GM12873 (cell line): ENCODE data around the gene SORL1.

Source experiments
- TF ChIP-seq, protein P1 (sequence below): IDR thresholded peaks from 2 replicates; pipeline ENCODE4 v1.5.1; 2012; ENCODE audit warnings: low read depth, mild to moderate bottlenecking, moderate library complexity, low read length, control low read depth; ENCODE audit not compliant: insufficient read depth; ENCODE audit errors: missing control alignments

SORL1 gene, protein sequence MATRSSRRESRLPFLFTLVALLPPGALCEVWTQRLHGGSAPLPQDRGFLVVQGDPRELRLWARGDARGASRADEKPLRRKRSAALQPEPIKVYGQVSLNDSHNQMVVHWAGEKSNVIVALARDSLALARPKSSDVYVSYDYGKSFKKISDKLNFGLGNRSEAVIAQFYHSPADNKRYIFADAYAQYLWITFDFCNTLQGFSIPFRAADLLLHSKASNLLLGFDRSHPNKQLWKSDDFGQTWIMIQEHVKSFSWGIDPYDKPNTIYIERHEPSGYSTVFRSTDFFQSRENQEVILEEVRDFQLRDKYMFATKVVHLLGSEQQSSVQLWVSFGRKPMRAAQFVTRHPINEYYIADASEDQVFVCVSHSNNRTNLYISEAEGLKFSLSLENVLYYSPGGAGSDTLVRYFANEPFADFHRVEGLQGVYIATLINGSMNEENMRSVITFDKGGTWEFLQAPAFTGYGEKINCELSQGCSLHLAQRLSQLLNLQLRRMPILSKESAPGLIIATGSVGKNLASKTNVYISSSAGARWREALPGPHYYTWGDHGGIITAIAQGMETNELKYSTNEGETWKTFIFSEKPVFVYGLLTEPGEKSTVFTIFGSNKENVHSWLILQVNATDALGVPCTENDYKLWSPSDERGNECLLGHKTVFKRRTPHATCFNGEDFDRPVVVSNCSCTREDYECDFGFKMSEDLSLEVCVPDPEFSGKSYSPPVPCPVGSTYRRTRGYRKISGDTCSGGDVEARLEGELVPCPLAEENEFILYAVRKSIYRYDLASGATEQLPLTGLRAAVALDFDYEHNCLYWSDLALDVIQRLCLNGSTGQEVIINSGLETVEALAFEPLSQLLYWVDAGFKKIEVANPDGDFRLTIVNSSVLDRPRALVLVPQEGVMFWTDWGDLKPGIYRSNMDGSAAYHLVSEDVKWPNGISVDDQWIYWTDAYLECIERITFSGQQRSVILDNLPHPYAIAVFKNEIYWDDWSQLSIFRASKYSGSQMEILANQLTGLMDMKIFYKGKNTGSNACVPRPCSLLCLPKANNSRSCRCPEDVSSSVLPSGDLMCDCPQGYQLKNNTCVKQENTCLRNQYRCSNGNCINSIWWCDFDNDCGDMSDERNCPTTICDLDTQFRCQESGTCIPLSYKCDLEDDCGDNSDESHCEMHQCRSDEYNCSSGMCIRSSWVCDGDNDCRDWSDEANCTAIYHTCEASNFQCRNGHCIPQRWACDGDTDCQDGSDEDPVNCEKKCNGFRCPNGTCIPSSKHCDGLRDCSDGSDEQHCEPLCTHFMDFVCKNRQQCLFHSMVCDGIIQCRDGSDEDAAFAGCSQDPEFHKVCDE (N-terminal part only)

DNA sequence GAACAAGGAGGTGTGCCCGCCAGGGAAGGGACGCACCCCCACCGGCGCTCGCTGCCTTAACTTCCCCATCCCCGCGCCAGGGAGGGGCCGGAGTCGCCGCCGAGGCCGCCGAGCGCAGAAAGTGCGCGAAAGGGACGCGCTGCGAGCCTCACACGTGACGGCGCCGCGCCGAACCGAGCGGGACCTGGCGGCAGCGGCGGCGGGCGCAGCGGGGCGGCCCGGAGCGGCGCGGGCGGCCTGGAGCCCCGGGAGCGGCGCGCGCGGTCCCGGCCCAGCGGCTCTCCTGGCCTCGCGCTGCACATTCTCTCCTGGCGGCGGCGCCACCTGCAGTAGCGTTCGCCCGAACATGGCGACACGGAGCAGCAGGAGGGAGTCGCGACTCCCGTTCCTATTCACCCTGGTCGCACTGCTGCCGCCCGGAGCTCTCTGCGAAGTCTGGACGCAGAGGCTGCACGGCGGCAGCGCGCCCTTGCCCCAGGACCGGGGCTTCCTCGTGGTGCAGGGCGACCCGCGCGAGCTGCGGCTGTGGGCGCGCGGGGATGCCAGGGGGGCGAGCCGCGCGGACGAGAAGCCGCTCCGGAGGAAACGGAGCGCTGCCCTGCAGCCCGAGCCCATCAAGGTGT, at the start of gene SORL1:
Gene SORL1 (plus strand): TSS at position 329 of the 623 bp plus-strand sequence. CDS start 18 bp downstream, at position 347.
- TF ChIP-seq, protein P1, sequence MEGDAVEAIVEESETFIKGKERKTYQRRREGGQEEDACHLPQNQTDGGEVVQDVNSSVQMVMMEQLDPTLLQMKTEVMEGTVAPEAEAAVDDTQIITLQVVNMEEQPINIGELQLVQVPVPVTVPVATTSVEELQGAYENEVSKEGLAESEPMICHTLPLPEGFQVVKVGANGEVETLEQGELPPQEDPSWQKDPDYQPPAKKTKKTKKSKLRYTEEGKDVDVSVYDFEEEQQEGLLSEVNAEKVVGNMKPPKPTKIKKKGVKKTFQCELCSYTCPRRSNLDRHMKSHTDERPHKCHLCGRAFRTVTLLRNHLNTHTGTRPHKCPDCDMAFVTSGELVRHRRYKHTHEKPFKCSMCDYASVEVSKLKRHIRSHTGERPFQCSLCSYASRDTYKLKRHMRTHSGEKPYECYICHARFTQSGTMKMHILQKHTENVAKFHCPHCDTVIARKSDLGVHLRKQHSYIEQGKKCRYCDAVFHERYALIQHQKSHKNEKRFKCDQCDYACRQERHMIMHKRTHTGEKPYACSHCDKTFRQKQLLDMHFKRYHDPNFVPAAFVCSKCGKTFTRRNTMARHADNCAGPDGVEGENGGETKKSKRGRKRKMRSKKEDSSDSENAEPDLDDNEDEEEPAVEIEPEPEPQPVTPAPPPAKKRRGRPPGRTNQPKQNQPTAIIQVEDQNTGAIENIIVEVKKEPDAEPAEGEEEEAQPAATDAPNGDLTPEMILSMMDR = peak; percentile 72

DNA sequence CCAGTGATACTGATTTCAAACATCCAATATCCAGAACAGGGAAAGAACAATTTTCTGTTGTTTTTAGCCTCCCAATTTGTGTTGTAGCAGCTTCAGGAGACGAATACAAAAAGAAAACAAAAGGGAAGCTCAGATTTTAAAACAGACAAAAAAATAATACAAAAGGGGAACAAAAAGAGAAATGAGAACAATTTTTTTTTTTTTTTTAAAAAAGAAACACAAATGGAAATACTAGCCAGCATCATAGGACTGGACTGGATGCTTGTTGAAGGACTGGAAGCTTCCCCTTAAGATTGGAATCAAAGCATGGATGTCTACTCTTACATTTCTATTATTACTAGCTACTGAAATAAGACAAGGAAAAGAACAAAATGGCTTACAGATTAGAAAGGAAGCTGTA, 46.5 kb upstream of the SORL1 start:
- TF ChIP-seq, protein P1 = no peak

DNA sequence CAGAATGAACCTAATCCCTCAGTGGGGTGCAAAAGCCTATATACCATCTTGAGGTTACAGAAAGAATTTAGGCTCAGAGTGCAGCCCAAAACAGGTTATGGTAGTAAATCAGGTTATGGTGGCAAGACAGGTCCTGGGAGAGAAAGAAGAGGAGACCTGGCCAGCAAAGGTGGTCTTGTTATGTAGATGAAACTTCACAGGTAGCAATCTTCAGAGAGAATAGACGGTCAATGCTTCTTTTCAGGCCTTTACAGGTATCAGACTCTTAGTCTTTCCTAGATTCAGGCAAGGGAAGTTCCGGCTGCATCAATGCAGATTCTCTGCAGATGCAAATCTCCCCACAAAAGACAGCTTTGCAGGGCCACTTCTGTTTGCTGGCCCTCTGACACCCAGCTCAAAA, 45.8 kb upstream of the SORL1 start:
- TF ChIP-seq, protein P1 = no peak

DNA sequence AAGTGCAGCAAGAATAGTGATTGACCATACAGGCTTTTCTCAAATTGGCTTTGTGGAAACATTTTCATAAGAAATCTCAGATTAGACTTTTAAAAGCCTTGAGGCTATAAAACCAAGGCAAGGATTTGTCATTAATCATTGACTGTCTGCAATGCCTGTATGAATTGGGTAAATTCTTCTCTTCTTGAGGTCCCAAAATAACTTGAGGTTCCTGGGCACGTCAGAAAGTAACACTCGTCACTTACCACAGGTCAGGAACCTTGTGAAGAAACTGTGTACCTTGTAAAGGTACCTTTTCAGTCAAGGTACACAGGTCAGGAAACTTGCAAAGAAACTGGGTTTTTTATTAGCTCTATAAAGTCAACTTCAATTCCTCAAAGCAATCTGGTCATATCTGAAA, 43.3 kb upstream of the SORL1 start:
- TF ChIP-seq, protein P1 = no peak

DNA sequence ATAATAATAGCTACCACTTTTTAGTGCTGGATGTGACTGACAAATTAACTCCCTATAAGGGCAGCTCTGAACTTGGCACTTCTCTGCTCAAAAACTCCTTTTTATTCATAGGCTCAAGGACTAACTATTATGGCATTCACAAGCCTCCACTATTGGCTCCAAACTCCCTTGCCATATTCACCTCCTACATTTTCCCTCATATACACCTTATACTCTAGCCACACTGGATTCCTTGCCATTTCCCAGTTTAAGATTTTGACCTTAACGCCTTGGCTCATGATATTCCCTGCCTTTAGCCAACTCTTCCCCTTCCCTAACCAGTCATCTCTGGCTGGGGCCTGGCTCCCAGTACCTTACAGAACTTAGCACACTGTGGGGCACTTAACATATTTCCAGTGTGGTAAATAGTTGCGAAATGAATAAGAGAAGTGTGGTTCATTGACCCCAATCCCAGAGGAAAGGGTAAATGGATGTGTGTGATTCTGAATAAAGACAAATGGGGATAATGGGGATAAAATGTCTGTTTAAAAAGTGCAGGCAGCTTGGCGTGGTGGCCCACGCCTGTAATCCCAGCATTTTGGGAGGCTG, 40.0 kb upstream of the SORL1 start:
- TF ChIP-seq, protein P1 = no peak

DNA sequence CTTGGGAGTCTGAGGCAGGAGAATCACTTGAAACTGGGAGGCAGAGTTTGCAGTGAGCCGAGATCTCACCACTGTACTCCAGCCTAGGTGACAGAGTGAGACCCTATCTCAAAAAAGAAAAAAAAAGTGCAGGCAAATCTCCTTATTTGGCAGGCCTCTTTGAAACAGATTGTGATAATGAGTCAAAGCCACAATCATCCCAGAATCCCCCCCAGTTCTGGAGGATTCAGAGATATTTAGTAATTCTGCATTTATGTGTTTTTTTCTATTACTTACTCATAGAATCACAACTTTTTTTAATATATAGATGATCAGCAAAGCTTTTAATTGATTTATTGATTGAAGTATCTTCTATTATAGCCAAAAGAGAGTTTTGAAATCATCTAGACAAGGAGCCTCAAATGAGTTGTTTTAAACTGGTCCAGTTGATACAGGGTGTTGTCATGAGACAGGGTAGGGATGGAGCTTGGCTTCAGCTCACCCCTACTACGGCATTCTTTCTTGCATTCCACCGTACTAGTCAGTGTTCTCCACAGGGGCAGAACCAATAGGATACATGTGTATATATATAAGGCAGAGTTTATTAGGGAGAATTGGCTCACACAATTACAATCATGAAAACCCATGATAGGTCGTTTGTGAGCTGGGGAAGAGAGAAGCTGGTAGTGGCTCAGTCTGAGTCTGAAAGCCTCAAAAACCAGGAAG, 39.3 kb upstream of the SORL1 start:
- TF ChIP-seq, protein P1 = no peak
